HG02763 (cell line): Measurements from ENCODE around the gene ROPN1L.
A peak's percentile ranks its signal among the peaks of the same experiment; 100 is the strongest.
"Not testable (repeated sequence)": the region's sequence is repeated elsewhere in the genome, so short reads cannot be mapped to it uniquely, and the experiment has no call there.

ENCODE experiments used
- ATAC-seq: cut with Tn5 transposase; IDR thresholded peaks from one replicate; pipeline ENCODE4 v1.9.1; 2021; ENCODE audit warnings: mild to moderate bottlenecking, moderate library complexity; ENCODE audit not compliant: unreplicated experiment

ROPN1L gene

GRCh38 chr5:10475931-10476676, 34.4 kb downstream of the ROPN1L start:
- ATAC-seq, result no peak

DNA sequence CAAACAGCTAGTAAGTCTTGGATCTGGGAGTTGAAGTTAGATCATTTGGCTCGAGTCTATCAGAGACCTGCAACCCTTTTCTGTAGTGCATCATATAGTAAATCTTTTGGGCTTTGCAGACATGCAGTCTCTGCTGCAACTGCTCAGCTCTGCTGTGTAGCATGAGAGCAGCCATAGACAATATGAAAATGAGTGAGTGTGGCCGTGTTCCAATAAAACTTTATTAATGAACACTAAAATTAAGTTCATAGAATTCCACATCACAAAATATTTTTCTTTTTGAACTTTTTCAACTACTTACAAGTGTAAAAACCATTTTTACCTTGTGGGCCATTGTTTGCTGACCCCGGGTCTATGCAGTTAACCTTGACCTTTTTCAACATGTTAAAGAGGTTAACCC, 35.2 kb downstream of the ROPN1L start:
- ATAC-seq, result no peak

GRCh38 chr5:10477943-10478342, 36.3 kb downstream of the ROPN1L start:
- ATAC-seq, result no peak

GRCh38 chr5:10478436-10478835, 36.8 kb downstream of the ROPN1L start:
- ATAC-seq, result no peak

- ATAC-seq, result no peak
Observed at GRCh38 chr5:10479154-10479721, 37.6 kb downstream of the ROPN1L start.

DNA sequence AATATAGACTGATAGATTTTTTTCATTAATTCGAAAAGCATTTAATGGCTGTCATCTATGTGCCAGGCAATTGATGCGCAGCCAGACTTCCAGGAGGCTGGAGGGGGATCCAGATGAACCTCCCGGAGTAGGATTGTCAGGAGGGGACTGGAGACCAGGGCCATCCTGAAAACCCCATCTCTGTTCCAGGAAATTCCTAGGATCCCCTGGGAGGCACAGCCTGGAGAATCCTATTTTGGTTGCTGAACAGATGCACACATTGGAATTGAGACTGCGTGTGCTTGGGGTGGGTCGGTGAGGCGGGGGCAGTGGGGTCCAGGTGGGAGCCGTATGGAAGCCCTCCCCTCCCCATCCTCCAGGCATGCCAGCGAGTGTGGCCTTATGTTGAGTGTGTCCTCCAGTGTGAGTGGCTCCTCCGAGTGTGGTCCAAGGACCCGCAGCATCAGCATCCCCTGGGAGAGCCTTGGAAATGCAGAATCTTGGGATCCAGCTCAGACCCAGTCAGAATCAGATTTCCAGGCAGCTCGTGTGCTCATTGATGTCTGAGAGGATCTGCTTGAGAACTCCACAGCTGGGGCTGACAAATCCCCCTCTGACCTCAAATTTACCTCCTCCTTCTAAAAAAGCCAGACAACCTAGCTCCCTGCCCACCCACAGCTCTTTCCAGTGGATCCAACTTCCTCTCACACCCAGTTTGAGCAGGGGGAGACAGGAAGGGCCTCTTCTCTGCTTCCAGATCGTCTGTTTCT, 38.7 kb downstream of the ROPN1L start:
- no peak for ATAC-seq

DNA sequence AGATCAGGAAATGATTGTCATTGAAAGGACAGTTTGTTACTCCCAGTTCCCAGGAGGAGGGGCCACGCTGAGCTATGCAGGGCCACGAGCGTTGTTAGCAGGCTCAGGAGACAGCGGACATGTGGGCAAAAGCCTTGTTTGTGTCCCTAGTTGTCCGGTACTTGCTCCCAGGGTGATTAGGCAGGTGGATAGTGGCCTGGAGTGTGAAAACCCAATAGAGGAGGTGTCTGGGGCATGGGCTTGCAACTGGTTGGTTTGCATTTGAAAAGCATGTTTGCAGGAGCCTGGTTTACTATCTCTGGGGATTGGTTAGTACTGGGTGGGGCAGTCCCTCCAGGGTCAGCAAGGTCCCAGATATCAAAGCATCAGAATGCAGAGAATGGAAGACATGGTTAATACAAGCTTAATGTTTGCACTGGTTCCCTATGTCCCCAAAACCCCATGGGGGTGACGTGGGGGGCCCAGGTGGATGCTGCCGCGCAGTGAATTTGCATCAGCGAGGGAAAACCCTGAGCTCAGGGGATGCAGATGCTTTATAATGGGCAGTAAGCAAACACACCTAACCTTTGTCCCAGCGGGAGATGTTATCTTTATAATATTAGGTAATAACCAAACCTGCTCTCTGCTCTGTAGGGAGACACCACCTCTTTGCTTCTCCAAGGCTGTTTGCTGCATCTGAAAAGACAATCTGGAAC, 39.7 kb downstream of the ROPN1L start:
- no peak for ATAC-seq

DNA sequence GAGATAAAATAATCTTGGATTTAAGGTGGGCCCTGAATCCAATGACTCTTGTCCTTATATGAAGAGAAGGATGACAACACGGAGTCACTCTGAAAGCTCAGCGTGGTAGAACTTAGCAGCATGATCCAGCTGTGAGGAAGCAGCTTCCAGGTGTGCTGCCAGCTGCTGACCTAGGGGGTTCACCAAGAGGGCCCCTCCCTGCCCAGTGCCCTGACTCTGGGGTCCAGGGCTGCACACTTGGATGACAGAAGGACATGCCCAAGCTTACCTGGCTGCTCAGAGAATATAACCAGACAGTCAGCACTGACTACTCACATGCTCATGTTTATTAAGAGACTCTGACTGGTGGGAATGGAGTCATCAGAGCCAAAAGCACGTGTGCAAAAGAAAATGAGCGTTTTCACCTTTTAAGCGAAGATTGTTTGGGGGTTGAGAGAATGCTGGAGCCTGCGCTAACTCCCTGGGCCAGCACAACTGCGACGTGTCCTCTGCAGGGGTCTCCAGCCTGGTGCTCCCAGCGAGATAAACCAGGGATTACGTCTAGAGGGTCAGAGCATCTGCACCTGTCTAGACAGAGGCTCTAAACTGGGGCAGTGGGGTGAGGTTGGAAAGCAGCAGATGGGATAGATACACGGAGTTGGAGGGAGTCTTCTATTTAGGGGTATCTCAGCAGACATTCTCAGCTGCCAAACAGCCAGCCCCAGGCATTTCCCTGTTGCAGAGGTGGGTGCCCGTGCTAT, 41.3 kb downstream of the ROPN1L start:
- ATAC-seq, result no peak

- ATAC-seq, result no peak
Observed at GRCh38 chr5:10484774-10485141, 43.1 kb downstream of the ROPN1L start.

GRCh38 chr5:10485142-10485795, 43.6 kb downstream of the ROPN1L start:
- no peak for ATAC-seq

GRCh38 chr5:10485897-10486296, 44.2 kb downstream of the ROPN1L start:
- no peak for ATAC-seq

DNA sequence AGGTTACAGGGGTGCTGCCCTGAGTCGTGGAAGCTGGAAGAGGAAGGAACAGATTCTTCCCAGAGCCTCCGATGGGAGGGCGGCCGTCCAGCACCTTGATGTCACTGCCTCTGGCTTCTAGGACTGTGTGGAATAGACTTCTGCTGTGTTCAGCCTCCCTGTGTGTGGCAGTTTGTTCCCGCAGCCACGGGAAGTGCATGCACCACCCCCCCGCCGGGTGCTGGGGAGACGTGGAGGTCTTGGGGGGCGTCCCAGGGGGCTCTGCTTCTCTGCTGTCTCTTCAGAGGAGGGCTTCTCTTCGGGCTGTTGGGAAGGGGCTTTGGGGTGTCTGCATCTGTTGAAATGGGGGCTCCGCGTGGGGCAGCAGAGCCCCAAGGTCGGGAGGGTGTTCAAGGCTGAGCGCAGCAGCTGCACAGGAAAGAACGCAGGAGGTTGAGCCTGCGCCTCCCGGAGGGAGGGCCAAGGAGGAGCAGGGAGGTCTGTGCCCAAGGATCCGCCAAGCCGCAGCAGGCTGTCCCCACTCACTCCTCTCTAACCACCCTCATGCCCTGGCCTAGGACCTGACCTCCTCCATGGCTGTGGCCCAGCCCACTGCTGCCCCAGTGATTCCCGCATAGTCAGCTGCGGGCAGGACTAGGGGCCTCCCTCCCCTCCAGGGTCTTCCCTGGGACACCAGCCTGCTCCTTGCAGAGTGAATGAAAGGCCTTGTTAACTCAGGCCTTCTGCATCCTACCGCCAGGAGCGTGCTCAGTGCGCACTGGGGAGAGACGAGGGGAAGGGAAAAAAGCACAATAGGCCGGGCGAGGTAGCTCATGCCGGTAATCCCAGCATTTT, 45.0 kb downstream of the ROPN1L start:
- ATAC-seq, result no peak

GRCh38 chr5:10488144-10488543, 46.5 kb downstream of the ROPN1L start:
- no peak for ATAC-seq

- ATAC-seq, result peak; percentile 87
Observed at GRCh38 chr5:10489810-10490426, 48.2 kb downstream of the ROPN1L start.

- ATAC-seq, result no peak
Observed at GRCh38 chr5:10490927-10491672, 49.4 kb downstream of the ROPN1L start.

DNA sequence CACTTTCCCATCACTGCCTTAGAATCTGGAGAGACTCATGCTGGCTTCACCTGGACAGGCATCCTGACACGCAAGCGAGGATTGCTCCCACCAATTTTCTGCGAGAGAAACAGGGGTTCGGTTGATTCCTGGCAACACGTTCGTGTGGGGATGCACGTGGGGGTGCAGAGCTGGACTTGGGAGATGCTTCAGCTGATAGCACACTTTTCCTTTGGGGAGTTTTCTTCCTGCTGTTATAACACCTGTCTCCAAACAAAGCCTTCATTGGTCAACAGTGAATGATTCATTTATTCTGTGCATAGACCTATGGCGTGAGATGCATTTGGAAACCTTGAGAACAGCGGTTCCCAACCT, 50.0 kb downstream of the ROPN1L start:
- ATAC-seq, result no peak

GRCh38 chr5:10493884-10494283, 52.2 kb downstream of the ROPN1L start:
- ATAC-seq, result no peak

DNA sequence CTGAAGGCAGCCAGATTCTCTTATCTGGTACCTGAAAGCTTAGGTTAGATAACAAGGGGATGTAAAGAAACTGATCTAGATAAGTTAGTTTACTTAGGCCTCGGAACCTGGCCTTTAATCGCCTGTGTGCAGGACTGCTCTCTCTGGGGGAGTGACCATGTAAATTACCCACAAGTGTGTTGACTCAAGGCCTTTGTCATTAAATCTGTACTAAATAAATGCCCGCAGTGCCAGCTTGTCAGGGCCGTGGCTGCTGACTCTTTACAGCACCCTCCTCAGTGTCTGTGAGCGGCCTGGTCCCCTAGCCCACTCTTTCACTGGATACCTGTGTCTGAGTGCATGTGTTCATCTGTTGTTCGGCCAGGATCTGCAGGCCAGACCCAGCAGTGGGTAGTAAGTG, 52.8 kb downstream of the ROPN1L start:
- ATAC-seq, result not testable (repeated sequence)
